ENCODE measurements around the gene WWTR1. TPM values are rescaled to one million over a fixed set of nuclear protein-coding genes. Genes with fewer than 3 reads are reported as not detected.

The WWTR1 gene
- total and polyA plus RNA-seq, 2 donors from 2014 or later, result 23.3 to 117 TPM

DNA sequence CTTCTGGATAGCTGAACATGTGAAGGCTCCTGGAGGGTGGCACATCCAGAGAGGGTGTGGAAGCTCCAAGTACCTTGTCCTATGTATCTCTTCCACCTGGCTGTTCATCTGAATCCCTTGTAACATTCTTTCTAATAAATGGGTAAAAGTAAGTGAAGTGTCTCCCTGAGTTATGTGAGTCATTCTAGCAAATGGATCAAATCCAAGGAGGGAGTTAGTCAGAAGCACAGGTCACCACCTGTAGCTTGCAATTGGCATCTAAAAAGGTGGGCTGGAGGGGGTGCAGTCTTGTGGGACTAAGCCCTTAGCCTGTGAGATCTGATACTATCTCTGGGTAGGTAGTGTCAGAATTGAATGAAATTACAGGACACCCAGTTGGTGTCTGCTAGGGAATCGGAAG is 71.0 kb downstream of the WWTR1 start:
- intact Hi-C loops (cut with DNase I), result no loop called here
- DNase-seq, result no peak
- Histone ChIP-seq H3K36me3 (ENCODE audit: control insufficient read depth in 2 of 3, insufficient read depth in 3 of 3, low read length in 3 of 3) (no peaks in the 10 kb centered on the region), H3K9ac (ENCODE audit: low read length in 3 of 3) (no peak overlapping the region), H3K4me1 (ENCODE audit: control insufficient read depth in 2 of 3, insufficient read depth in 2 of 3, low read depth in 1 of 3, low read length in 3 of 3) (peaks cover 0 to 6% (median 0%) of the 10 kb centered on the region in 3 donors), H3K9me3 (ENCODE audit: control insufficient read depth in 2 of 3, insufficient read depth in 1 of 3, low read length in 3 of 3) (no peaks in the 10 kb centered on the region), H3K27ac (ENCODE audit: low read depth in 2 of 2, low read length in 2 of 2) (peak overlapping the region in 1 of 2 donors; percentile 51), H3K4me3 (ENCODE audit: low read length in 3 of 3) (no peak overlapping the region), H3K27me3 (ENCODE audit: control insufficient read depth, insufficient read depth, low read length) (no peaks in the 10 kb centered on the region)
- TF ChIP-seq, protein P1, sequence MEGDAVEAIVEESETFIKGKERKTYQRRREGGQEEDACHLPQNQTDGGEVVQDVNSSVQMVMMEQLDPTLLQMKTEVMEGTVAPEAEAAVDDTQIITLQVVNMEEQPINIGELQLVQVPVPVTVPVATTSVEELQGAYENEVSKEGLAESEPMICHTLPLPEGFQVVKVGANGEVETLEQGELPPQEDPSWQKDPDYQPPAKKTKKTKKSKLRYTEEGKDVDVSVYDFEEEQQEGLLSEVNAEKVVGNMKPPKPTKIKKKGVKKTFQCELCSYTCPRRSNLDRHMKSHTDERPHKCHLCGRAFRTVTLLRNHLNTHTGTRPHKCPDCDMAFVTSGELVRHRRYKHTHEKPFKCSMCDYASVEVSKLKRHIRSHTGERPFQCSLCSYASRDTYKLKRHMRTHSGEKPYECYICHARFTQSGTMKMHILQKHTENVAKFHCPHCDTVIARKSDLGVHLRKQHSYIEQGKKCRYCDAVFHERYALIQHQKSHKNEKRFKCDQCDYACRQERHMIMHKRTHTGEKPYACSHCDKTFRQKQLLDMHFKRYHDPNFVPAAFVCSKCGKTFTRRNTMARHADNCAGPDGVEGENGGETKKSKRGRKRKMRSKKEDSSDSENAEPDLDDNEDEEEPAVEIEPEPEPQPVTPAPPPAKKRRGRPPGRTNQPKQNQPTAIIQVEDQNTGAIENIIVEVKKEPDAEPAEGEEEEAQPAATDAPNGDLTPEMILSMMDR (IDR thresholded peaks at IDR 0.05; ENCODE audit: borderline replicate concordance, extremely low read depth, insufficient read depth), result no peak
- no peak for FAIRE-seq

DNA sequence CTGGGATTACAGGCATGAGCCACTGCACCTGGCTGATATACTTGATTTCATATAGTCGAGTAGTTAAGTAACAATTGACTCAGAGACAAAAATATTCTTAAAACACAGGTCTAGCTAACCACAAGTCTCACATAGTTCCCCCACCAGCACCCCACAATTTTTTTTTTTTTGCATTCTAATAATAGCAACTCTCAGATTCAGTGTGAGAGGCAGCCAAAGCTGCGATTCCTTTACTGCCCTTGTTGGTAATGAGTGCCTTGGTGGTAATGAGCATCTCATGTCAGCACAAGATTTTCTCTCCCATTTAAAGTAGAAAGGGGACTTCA is 72.5 kb downstream of the WWTR1 start:
- Histone ChIP-seq H3K27ac (ENCODE audit: low read depth in 2 of 2, low read length in 2 of 2) (no peak overlapping the region), H3K9ac (ENCODE audit: low read length in 3 of 3) (no peak overlapping the region), H3K27me3 (ENCODE audit: control insufficient read depth, insufficient read depth, low read length) (no peaks in the 10 kb centered on the region), H3K4me3 (ENCODE audit: low read length in 3 of 3) (no peak overlapping the region), H3K9me3 (ENCODE audit: control insufficient read depth in 2 of 3, insufficient read depth in 1 of 3, low read length in 3 of 3) (no peaks in the 10 kb centered on the region), H3K4me1 (ENCODE audit: control insufficient read depth in 2 of 3, insufficient read depth in 2 of 3, low read depth in 1 of 3, low read length in 3 of 3) (peaks cover 0 to 8% (median 0%) of the 10 kb centered on the region in 3 donors), H3K36me3 (ENCODE audit: control insufficient read depth in 2 of 3, insufficient read depth in 3 of 3, low read length in 3 of 3) (no peaks in the 10 kb centered on the region)
- no peak for FAIRE-seq
- intact Hi-C loops (cut with DNase I), result no loop called here
- TF ChIP-seq, protein P1 (IDR thresholded peaks at IDR 0.05; ENCODE audit: borderline replicate concordance, extremely low read depth, insufficient read depth), result no peak
- no peak for DNase-seq

DNA sequence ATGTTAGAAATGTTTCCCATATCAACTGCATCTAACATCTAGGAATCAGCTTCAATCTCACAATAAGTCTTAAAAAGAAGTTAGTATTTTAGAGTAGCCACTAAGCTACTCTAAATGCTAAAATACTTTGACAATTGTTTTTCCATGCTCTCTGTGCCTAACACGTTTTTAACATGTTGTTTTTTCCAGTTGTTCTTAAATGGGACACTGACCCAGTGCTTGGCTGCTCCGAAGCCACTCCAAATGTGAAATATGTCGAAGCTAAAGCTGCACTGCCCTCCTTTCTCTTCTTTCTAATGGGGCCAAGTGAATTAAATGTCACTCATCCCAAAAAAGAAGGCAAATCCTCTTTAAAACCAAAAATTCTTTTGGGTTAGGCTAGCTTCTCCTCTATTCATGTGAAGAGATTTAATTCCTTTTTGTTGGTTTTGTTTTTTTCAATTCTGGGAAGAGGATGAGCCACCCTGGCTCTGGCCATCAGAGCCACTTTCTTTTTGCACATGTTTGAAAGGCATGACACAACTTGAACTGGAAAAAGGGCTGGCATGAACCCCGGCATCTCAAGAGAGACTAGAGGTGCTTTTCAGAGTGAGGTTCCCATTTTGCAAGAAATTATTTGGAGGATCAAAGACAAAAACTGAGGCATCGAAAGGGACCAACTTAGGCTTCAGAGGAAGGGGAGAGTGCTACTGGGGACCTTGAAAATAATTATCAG is 73.7 kb downstream of the WWTR1 start:
- FAIRE-seq, result no peak
- Histone ChIP-seq H3K27ac (ENCODE audit: low read depth in 2 of 2, low read length in 2 of 2) (no peak overlapping the region), H3K27me3 (ENCODE audit: control insufficient read depth, insufficient read depth, low read length) (no peaks in the 10 kb centered on the region), H3K4me1 (ENCODE audit: control insufficient read depth in 2 of 3, insufficient read depth in 2 of 3, low read depth in 1 of 3, low read length in 3 of 3) (peaks cover 0 to 8% (median 5%) of the 10 kb centered on the region in 3 donors), H3K4me3 (ENCODE audit: low read length in 3 of 3) (no peak overlapping the region), H3K36me3 (ENCODE audit: control insufficient read depth in 2 of 3, insufficient read depth in 3 of 3, low read length in 3 of 3) (no peaks in the 10 kb centered on the region), H3K9ac (ENCODE audit: low read length in 3 of 3) (no peak overlapping the region), H3K9me3 (ENCODE audit: control insufficient read depth in 2 of 3, insufficient read depth in 1 of 3, low read length in 3 of 3) (no peaks in the 10 kb centered on the region)
- intact Hi-C loops (cut with DNase I), result no loop called here
- TF ChIP-seq, protein P1 (IDR thresholded peaks at IDR 0.05; ENCODE audit: borderline replicate concordance, extremely low read depth, insufficient read depth), result no peak
- no peak for DNase-seq

DNA sequence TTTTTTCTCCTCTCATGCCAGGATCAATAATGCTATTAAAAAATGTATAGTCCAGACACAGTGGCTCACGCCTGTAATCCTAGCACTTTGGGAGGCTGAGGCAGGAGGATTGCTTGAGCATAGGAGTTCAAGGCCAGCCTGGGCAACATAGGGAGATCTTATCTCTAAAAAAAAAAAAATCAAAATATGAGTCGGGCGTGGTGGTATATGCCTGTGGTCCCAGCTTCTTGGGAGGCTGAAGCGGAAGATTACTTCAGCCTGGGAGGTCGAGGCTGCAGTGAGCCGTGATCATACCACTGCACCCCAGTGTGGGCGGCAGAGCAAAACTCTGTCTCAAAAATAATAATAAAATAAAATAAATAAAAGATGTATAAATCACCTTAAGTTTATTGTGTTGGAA is 75.4 kb downstream of the WWTR1 start:
- Histone ChIP-seq H3K27ac (ENCODE audit: low read depth in 2 of 2, low read length in 2 of 2) (no peak overlapping the region), H3K9ac (ENCODE audit: low read length in 3 of 3) (no peak overlapping the region), H3K27me3 (ENCODE audit: control insufficient read depth, insufficient read depth, low read length) (no peaks in the 10 kb centered on the region), H3K4me1 (ENCODE audit: control insufficient read depth in 2 of 3, insufficient read depth in 2 of 3, low read depth in 1 of 3, low read length in 3 of 3) (peaks cover 0 to 13% (median 6%) of the 10 kb centered on the region in 3 donors), H3K9me3 (ENCODE audit: control insufficient read depth in 2 of 3, insufficient read depth in 1 of 3, low read length in 3 of 3) (no peaks in the 10 kb centered on the region), H3K36me3 (ENCODE audit: control insufficient read depth in 2 of 3, insufficient read depth in 3 of 3, low read length in 3 of 3) (no peaks in the 10 kb centered on the region), H3K4me3 (ENCODE audit: low read length in 3 of 3) (no peak overlapping the region)
- intact Hi-C loops (cut with DNase I), result no loop called here
- DNase-seq (no peak), FAIRE-seq (no peak)
- TF ChIP-seq, protein P1 (IDR thresholded peaks at IDR 0.05; ENCODE audit: borderline replicate concordance, extremely low read depth, insufficient read depth), result no peak
